OCI-LY1 (cell line): ENCODE results near the gene WBP2.

Source experiments
- EZH2 ChIP-seq: fragments of 200-600 bp; sonication (generic), shearing (Covaris generic); IDR thresholded peaks from 2 replicates; pipeline ENCODE4 v1.8.0; 2017; ENCODE audit warnings: borderline replicate concordance, mixed run types, mild to moderate bottlenecking, antibody characterized with exemption, low read length, moderate library complexity, mixed read lengths
- TF ChIP-seq, protein P1 (sequence below): fragments of 200-600 bp; sonication (generic), shearing (Covaris generic); IDR thresholded peaks from 2 replicates; pipeline ENCODE4 v1.5.1; 2017; ENCODE audit warnings: mild to moderate bottlenecking, antibody characterized with exemption, low read length, moderate library complexity, mixed read lengths

DNA sequence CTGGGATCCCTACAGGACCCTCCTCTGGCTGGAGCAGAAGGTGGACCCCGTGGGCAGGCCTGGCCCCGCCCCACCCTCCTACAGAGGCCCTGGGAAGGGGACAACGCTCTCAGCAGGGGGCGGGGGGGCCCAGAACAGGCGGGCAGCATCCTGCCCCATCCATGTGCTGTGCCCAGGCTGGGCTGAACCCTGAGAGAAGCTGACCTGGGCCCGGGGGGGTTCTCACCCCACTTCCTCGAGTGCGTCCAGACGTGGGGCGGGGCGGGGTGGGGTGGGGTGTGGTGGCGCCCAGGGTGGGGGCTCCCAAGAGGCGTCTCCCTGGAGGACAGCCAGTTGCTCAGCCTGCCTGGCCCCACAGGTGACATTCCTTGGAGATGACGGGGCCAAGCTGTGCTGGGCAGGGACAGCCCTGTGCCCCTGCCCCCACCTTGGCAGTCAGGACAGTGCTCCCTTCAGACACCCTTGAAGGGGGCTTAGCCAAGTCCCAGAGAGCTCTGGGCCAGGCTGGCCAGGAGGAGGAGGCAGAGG, 10.5 kb downstream of the WBP2 start:
- TF ChIP-seq, protein P1, sequence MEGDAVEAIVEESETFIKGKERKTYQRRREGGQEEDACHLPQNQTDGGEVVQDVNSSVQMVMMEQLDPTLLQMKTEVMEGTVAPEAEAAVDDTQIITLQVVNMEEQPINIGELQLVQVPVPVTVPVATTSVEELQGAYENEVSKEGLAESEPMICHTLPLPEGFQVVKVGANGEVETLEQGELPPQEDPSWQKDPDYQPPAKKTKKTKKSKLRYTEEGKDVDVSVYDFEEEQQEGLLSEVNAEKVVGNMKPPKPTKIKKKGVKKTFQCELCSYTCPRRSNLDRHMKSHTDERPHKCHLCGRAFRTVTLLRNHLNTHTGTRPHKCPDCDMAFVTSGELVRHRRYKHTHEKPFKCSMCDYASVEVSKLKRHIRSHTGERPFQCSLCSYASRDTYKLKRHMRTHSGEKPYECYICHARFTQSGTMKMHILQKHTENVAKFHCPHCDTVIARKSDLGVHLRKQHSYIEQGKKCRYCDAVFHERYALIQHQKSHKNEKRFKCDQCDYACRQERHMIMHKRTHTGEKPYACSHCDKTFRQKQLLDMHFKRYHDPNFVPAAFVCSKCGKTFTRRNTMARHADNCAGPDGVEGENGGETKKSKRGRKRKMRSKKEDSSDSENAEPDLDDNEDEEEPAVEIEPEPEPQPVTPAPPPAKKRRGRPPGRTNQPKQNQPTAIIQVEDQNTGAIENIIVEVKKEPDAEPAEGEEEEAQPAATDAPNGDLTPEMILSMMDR, result no peak
- no peak for TF ChIP-seq EZH2
